Measurements from ENCODE around the gene ADAM20.
A peak's percentile ranks its signal among the peaks of the same experiment; 100 is the strongest.
"Not testable (repeated sequence)": the region's sequence is repeated elsewhere in the genome, so short reads cannot be mapped to it uniquely, and the experiment has no call there.

The ADAM20 gene

DNA sequence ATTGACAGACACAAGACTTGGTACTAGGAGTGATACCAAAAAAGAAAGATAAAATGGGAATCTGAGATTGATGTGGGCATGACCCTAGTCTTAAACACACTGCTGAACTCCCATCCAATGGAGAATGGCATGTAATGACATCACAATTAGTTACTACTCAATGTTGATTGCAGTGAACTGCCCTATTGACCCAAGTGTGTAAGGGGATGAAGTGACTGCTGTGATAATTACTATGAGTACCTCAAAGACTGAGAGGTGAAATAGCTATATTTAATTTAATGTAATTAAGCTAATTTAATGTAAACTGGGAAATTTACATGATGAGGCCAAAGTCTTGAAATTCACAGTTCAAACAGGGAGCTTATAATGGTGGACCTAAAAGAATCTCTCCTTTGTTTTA, at the start of gene ADAM20:
TSS of gene ADAM20 (minus strand) at position 101 of the 400 bp plus-strand sequence. CDS start 10,247 bp downstream, outside the sequence.
- DNase-seq, result no peak

DNA sequence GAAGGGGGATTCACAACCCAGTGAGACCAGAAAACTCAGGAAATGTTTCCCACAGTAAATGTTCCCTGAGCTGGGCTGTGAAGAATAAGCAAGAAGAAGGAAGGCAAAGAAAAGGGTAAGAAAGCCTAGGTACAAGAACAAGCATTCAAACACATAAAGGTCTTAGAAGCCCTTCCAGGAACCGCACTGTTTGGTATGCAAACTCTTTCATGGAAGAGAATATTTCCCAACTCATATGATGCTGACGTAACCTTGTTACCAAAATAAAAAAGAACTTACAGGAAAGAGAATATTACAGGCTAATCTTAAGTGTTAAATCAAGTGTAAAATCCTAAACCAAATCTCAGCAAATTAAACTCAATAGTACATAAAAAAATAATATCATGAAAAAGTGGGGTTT, 42.1 kb upstream of the ADAM20 start:
- no peak for DNase-seq

DNA sequence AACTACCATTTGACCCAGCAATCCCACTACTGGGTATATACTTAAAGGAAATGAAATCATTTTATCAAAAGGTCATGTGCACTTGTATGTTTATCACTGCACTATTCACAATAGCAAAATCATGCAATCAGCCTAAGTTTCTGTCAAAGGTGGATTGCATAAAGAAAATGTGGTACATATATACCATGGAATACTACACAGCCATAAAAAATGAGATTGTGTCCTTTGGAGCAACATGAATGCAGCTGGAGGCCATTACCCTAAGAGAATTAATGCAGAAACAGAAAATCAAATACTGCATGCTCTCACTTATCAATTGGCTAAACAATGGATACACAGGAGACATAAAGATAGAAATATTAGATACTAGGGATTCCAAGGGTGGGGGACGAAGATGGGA, 38.2 kb upstream of the ADAM20 start:
- DNase-seq, result no peak

DNA sequence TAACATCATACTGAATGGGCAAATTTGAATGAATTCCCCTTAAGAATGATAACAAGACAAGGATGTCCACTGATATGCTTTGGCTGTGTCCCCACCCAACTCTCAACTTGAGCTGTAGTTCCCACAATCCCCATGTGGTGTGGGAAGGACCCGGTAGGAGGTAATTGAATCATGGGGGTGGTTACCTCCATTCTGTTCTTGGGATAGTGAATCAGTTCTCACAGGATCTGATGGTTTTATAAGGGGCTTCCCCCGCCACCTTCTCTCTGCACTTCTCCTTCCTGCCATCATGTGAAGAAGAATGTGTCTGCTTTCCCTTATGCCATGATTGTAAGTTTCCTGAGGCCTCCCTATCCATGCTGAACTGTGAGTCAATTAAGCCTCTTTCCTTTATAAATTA, 36.3 kb upstream of the ADAM20 start:
- DNase-seq, result no peak

DNA sequence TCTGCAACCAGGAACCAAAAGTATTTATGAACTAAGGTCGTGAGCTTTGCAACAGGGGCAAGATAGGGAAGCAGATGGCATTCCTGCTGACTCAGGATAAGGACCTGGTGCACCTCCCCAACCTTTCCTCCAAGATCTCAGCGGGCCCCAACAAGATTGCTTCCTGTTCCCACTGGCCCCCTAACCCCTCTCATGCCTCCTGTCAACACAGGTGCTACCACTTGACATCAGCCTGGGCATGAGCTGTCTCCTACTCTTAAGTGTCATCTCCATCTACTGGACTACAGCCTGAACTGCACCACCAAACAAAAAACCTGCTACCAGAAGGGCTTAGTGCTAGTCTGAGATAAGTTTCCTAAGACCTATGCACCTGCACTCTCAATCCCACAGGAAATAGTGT, 33.0 kb upstream of the ADAM20 start:
- DNase-seq, result peak; percentile 21

DNA sequence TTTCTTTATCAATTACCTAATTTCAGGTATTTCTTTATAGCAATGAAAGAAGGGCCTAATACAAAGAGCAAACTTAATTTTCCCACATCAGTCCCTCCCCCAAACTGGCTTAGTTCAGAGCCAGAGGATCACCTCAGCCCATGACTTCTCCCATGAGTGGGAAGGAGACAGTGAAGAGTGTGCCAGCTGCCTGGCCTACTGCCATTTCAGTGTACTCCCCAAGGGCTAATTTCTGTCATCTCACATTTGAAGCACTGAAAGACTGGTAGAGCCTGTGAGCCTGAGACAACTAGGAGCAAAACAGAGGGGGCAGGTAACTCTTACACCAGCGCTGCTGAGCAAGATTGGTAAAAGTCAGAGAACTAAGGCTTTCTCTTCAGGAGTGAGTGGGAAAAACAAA, 29.1 kb upstream of the ADAM20 start:
- no peak for DNase-seq

DNA sequence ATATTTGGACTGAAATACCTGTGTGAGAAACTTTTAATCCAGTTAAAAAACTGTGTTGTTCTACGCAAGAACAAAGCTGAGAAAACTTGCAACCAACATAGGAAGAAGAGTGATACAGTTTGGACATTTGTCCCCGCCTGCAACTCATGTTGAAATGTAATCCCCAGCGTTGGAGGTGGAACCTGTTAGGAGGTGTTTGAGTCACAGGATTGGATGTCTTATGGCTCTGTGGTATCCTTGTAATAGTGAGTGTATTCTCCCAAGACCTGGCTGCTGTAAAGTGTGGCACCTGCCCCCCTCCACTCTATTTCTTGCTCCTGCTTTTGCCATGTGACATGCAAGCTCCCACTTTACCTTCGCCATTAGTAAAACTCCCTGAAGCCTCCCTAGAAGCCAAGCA, 28.6 kb upstream of the ADAM20 start:
- DNase-seq, result no peak

DNA sequence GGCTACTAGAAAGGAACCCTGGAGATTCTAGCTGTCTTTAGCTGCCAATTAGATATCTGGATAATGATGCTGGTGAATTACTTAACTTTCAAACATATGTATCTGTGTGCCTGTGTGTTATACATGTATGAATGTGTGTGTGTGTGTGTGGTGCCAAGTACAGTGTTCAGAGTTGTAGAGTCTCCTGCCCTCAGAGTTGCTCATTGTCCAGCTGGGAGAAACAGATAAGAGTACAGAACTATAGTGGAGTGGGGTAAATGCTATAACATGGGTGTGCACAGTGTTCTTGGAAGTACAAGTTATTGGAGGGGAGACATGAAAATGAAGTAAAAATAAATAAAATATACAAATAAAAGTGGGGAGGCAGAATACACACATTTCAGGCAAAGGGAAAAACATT, 23.6 kb upstream of the ADAM20 start:
- no peak for DNase-seq

DNA sequence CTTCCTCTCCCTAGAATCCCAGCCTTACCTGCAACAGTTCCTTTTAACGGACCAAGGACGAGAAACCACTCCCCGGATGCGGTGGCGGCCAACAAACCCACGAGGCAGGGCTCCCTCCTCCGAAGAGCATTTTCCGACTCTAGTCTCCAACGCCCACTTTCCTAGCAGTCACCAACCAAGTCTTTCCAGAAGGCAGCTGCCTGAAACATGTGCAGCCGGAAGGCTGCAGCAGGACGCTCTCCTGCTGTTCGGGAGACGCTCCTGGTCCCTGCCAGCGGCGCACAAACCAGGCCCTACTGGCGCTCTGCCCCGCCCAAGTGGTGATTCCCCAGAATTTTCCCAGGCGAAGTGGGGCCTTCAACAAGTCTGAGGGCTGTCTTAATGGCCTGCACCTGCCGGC, 21.1 kb upstream of the ADAM20 start:
- DNase-seq, result peak; percentile 68

DNA sequence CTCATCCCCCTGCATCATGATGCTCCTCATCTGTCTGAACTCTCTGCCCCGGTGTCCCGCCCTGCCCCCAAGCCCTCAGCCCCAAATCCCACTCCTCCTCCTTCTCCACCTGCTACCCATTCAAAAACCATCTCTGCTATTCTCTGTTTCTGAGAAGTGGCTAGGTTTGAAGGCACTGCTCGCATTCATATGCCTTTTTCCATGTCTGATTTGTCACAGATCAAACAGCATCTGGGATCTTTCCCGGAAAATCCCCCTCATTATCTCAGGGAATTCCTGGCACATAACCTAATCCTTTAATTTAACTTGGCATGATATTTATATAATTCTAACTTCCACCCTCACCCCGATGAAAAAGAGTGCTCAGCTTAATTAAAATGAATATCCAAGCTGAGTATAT, 3.3 kb upstream of the ADAM20 start:
- no peak for DNase-seq

DNA sequence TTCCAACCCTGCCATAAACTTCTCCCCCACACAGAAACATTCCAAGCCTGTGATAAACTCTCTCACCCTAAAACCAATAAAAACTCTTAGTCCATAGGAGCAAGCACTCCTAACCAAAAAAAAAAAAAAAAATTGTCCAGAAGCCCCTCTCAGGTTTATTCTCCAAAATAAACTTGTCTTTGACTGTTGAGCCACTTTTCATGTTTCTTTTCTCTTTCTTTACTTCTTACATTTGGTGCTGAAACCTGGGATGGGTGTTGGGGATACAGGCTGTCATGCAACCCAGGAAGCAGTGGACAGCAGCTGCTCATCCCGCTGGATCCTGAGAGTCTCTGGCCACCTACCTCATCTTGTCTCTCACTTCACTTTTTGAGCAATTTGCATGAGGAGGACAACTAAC, 2.0 kb upstream of the ADAM20 start:
- DNase-seq, result no peak

DNA sequence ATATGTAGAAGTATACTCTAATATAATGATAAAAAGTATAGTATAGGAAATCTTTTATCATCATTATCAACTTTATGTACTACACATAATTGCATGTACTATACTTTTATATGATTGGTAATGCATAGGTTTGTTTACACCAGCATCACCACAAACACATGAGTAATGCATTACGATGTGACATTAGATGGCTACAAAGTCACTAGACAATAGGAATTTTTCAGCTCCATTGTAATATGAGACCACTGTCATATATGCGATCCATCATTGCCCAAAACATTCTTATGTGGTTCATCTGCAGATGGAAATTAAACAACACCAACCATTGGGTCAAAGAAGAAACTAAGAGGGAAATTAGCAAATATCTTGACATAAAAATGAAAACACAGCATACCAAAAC, 4.4 kb downstream of the ADAM20 start:
- DNase-seq, result no peak

DNA sequence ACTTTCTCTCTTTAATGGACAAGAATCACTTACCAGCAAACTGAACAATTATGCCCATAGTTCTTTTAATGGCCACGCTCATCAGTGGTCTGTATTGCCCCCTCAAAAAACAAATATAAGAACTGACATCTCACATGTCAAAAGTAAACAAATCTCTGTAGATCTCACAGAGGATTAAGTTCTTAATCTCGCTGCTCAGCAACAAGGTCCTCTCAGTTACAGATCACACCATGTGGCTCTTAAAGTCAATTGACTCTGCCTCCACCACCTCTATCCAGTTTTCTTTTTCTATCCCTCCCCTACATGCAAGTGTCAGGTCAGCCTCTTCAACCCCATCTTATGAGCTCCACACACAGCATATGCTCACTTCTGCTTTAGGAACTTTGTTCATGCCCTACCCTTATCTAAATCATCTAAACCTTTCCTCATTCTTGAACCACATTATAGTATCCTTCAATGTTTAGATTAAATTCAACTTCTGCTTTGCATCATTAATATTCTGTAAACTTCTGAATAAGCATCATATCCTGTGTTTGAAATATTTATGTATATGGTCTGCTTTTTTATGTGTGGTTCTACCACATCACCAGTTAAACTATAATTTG, 7.2 kb downstream of the ADAM20 start:
- DNase-seq, result no peak

DNA sequence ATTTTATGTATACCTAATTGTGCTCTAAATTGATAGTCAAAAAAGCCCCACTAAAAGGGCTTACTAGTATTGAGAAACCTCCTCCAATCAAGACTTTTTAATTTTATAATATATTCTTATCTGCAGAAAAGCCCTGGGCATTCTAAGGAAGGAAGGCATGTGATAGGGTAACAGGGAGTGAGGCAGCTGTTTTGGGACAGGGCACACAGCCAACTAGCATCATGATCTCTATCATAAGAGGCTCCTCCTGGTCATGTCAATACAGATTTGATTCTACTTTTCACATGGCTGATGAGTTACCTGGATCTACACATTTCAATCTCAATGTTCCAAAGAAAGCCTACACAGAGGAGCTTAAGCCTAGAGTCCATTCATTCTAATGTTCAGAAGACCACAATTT, 9.1 kb downstream of the ADAM20 start:
- DNase-seq, result no peak

DNA sequence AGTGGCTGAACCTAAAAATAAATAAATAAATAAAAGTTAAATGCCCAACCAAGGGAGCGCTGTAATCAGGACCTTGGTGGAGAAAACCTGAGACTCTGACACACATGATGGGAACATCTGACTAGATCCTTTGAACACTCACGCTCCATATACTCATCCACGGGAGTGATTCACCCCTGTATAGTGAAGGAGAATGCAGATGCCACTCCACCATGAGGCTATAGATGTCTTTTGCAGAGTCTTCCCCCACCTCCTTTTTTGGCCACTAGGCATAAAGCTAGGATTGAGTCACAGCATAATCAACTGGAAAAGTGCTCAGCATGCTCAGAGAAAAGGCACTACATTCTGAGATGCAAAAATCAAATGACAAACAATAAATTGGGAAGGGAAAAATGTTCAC, 19.0 kb downstream of the ADAM20 start:
- no peak for DNase-seq

DNA sequence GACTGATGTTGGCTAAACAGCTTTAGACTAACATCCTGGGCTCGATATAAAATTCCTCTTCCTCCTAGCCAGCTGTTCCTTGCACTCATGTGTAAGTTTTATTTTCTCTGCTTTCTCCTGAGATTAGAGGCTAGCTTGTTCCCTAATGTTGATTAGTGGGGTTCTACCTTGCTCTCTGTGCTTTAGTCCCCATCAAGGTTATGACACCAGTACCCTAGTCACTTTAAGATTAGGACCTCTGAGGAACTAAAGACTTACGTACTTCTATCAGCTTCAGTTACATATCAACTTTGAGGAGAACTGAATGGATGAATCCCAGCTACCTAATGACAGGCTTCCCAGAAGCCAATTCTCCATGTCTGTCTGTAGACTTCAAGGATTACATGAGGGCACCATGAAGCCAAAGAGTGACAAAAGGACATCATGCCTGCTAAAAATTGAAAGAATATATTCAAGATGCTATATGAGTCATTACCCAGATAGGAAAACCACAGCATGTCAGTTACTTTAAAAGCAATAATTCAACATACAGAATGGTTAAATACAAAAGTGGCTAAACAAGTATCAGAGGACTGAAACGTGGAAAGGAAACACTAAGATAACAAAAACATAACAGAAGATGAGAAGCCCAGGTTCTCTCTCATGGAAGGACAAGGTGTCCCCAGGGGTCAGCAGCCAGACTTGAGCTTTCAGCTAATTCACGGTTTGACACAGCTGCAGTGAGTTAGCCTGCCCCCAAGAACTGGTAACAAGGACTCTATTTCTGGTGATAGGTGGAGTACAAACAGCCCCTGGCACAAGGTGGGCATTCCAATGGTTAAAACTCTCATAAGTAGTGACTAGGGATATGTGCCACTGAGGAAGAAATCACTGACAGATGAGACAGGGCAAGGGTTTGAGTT, 20.4 kb downstream of the ADAM20 start:
- DNase-seq, result no peak

DNA sequence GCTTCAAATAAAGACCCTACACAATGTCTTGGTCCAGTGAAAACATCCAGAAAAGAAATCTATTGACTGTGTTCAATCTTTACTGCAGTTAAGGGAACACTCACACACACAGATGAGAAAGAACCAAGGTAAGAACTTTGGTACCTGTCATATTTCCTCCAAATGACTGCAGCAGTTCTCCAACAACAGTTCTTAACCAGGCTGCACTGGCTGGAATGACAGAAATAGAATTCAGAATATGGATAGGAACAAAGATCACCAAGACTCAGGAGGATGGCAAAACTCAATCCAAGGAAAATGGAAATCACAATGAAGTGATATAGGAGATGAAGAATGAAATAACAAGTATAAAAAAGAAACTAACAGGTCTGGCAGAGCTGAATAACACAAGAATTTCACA, 36.6 kb downstream of the ADAM20 start:
- no peak for DNase-seq

DNA sequence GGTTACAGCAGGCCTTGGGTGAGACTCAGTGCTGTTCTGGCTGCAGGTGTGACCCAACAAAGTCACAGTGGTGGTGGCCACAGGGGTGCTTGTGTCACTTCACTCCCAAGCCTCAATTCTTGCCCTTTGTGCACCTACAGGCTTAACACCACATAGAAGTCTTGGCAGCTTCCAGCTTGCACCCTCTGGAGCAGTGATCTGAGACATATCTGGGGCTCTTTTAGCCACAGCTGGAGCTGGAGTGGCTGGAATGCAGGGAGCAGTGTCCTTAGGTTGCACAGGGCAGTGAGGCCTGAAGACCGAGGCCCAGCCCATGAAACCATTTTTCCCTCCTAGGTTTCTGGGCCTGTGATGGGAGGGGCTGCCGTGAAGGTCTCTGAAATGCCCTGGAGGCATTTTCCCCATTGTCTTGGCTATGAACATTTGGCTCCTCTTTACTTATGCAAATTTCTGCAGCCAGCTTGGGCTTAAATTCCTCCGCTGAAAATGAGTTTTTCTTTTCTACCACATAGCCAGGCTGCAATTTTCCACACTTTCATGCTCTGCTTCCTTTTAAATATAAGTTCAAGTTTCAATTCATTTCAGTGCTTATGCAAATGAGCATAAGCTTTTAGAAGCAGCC, 45.1 kb downstream of the ADAM20 start:
- DNase-seq, result no peak

DNA sequence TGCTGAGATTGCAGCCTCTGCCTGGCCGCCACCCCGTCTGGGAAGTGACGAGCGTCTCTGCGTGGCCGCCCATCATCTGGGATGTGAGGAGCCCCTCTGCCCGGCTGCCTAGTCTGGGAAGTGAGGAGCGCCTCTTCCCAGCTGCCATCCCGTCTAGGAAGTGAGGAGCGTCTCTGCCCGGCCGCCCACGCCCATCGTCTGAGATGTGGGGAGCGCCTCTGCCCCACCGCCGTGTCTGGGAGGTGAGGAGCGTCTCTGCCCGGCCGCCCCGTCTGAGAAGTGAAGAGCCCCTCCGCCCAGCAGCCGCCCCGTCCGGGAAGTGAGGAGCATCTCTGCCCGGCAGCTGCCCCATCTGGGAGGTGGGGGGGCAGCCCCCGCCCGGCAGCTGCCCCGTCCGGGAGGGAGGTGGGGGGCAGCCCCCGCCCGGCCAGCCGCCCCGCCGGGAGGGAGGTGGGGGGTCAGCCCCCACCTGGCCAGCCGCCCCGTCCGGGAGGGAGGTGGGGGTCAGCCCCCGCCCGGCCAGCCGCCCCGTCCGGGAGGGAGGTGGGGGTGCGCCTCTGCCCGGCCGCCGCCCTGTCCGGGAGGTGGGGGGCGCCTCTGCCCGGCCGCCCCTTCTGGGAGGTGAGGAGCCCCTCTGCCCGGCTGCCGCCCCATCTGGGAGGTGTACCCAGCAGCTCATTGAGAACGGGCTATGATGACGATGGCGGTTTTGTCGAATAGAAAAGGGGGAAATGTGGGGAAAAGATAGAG, 57.3 kb downstream of the ADAM20 start:
- not testable (repeated sequence) for DNase-seq

DNA sequence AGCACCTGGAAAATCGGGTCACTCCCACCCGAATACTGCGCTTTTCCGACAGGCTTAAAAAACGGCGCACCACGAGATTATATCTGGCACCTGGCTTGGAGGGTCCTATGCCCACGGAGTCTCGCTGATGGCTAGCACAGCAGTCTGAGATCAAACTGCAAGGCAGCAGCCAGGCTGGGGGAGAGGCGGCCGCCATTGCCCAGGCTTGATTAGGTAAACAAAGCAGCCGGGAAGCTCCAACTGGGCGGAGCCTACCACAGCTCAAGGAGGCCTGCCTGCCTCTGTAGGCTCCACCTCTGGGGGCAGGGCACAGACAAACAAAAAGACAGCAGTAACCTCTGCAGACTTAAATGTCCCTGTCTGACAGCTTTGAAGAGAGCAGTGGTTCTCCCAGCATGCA, 59.3 kb downstream of the ADAM20 start:
- DNase-seq, result not testable (repeated sequence)

DNA sequence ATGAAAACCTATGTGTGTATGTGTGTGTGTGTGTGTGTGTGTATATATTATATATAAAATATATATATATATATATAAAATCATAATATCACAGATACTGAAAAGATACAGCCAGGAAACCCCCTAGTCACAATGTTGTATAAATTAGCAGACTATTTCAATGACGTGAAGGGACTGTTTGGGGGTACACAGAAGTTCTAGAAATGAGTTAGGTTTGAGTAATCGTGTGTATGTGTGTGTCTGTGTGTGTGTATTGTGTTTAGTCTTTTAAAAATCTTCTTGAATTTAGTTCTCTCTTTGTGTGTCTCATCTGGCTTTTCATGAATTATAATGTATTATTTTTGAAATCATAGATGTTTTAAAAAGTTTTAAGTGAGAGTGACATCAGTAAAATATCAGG, 61.0 kb downstream of the ADAM20 start:
- no peak for DNase-seq

All from NCI-H2227 treated with DMSO at 0.1 percent for 48 hours (cell line).